Measurements from ENCODE around the gene PTPRN2.
"Not testable (repeated sequence)": the region's sequence is repeated elsewhere in the genome, so short reads cannot be mapped to it uniquely, and the experiment has no call there.

The PTPRN2 gene

DNA sequence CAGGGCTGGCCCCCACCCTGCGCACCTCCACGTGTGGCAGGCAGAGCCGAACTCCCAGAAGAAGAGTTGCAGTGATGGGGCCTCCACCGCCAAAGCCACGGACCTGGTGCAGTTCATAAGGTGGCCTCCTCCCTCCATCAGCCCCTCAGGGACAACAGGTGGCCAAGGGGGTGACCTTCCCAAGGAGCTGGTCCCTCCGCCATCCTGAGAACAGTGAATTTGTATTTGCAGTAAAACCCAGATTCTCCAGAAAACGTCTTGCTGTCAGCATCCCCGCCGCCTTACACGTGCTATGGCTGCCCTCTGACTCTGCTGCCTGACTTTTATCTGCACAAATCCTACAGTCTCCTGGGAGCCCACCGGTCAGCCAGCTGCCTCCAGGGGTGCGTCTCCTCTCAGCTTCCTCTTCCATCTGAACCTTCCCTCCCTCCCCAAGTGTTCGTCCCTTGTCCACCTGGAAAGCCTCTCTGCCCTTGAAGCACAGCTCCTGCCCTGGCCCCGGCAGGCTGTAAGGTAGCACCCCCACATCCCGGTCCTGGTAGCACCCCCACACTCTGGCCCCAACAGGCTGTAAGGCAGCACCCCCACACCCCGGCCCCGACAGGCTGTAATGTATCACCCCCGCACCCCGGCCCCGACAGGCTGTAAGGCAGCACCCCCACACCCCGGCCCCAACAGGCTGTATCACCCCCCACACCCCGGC is 311.8 kb downstream of the PTPRN2 start:
- no peaks in the 10 kb centered on the region for H3K36me3 Mint-ChIP-seq (ENCODE audit: low read depth)
- DNase-seq: no peak
- H3K27me3 Mint-ChIP-seq (ENCODE audit: low read depth, poor library complexity): peaks cover 4% of the 10 kb centered on the region
- H3K4me3 Mint-ChIP-seq: no peak overlapping the region
- H3K27ac Mint-ChIP-seq: no peak overlapping the region
- no peak for TF ChIP-seq CTCF (IDR thresholded peaks at IDR 0.05)
- peaks cover 17% of the 10 kb centered on the region for H3K9me3 Mint-ChIP-seq
- peaks cover 9% of the 10 kb centered on the region for H3K4me1 Mint-ChIP-seq

DNA sequence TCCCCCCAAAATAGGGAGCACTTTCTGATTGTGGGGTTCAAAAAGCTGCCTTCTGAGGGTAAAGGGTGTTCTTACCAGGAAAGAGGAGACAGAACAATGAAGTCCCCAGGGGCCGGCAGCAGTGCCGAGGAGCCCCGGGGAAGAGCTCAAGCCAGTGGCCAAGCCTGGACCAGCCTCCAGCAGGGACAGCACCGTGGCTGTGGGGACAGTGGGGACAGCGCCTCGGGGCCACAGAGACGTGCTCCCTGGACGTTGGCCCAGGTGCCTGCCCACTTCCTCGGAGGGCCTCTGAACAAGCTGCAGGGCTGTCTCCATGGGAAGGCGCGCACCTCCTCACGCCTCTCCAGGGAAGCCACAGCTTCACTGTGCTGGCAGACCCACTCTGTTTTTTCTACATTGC is 312.6 kb downstream of the PTPRN2 start:
- peaks cover 17% of the 10 kb centered on the region for H3K9me3 Mint-ChIP-seq
- peaks cover 9% of the 10 kb centered on the region for H3K4me1 Mint-ChIP-seq
- H3K36me3 Mint-ChIP-seq (ENCODE audit: low read depth): no peaks in the 10 kb centered on the region
- H3K27me3 Mint-ChIP-seq (ENCODE audit: low read depth, poor library complexity): peaks cover 4% of the 10 kb centered on the region
- H3K27ac Mint-ChIP-seq: no peak overlapping the region
- no peak overlapping the region for H3K4me3 Mint-ChIP-seq
- TF ChIP-seq CTCF (IDR thresholded peaks at IDR 0.05): no peak
- DNase-seq: no peak

GRCh38 chr7:158274404-158274811 is 313.2 kb downstream of the PTPRN2 start:
- no peak for DNase-seq
- Mint-ChIP-seq H3K36me3 (ENCODE audit: low read depth) (no peaks in the 10 kb centered on the region), H3K27ac (no peak overlapping the region), H3K27me3 (ENCODE audit: low read depth, poor library complexity) (peaks cover 7% of the 10 kb centered on the region), H3K4me3 (no peak overlapping the region), H3K9me3 (peaks cover 17% of the 10 kb centered on the region), H3K4me1 (peaks cover 9% of the 10 kb centered on the region)
- TF ChIP-seq CTCF (IDR thresholded peaks at IDR 0.05): no peak

GRCh38 chr7:158273756-158274342 is 313.8 kb downstream of the PTPRN2 start:
- Mint-ChIP-seq H3K27me3 (ENCODE audit: low read depth, poor library complexity) (peaks cover 10% of the 10 kb centered on the region), H3K9me3 (peaks cover 17% of the 10 kb centered on the region)
- H3K4me1 Mint-ChIP-seq; H3K4me3 Mint-ChIP-seq; H3K27ac Mint-ChIP-seq; H3K36me3 Mint-ChIP-seq (ENCODE audit: low read depth); DNase-seq: not testable (repeated sequence)

DNA sequence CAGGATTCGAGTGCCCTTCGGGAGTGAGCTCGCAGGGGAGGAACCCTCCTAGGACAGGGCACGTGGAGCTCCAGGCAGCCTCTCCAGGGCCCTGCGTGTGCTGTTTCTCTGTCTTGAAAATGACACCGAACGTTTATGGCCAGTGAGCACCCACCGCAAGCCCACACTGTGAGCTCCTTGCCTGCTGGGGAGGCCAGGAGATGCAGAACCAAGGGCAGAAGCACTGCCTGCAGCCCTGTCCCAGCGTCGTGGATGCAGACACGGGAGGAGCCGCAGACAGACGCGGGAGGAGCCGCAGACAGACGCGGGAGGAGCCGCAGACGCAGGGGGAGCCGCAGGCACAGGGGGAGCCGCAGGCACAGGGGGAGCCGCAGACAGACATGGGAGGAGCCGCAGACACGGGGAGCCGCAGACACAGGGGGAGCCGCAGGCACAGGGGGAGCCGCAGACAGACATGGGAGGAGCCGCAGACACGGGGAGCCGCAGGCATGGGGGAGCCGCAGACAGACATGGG is 314.4 kb downstream of the PTPRN2 start:
- Mint-ChIP-seq H3K9me3 (peaks cover 17% of the 10 kb centered on the region), H3K4me3 (no peak overlapping the region), H3K27ac (no peak overlapping the region), H3K27me3 (ENCODE audit: low read depth, poor library complexity) (peaks cover 10% of the 10 kb centered on the region), H3K36me3 (ENCODE audit: low read depth) (no peaks in the 10 kb centered on the region), H3K4me1 (peaks cover 9% of the 10 kb centered on the region)
- no peak for DNase-seq
- no peak for TF ChIP-seq CTCF (IDR thresholded peaks at IDR 0.05)

GRCh38 chr7:158272509-158273137 is 315.0 kb downstream of the PTPRN2 start:
- Mint-ChIP-seq H3K9me3 (peaks cover 17% of the 10 kb centered on the region), H3K4me3 (no peak overlapping the region), H3K27ac (no peak overlapping the region), H3K27me3 (ENCODE audit: low read depth, poor library complexity) (peaks cover 8% of the 10 kb centered on the region), H3K36me3 (ENCODE audit: low read depth) (no peaks in the 10 kb centered on the region), H3K4me1 (peaks cover 6% of the 10 kb centered on the region)
- no peak for TF ChIP-seq CTCF (IDR thresholded peaks at IDR 0.05)
- DNase-seq: no peak

Data from nephron progenitor cell (in vitro differentiated cells).